Loucy (cell line): Measurements from ENCODE around the gene FAM13A.

ENCODE experiments used
- EZH2phosphoT487 ChIP-seq: fragments of 200-600 bp; IDR thresholded peaks from 2 replicates; pipeline ENCODE4 v1.6.1; 2018; ENCODE audit warnings: antibody characterized with exemption, mild to moderate bottlenecking, moderate library complexity, borderline replicate concordance
- TF ChIP-seq, protein P1 (sequence below): fragments of 200-600 bp; sonication (generic); conservative IDR thresholded peaks from 2 replicates; pipeline ENCODE4 v1.5.1; 2014; ENCODE audit warnings: mild to moderate bottlenecking, antibody characterized with exemption, low read length

GRCh38 chr4:88771883-88772450 lies 285.0 kb downstream of the FAM13A start:
- no peak for TF ChIP-seq EZH2phosphoT487
- TF ChIP-seq, protein P1, sequence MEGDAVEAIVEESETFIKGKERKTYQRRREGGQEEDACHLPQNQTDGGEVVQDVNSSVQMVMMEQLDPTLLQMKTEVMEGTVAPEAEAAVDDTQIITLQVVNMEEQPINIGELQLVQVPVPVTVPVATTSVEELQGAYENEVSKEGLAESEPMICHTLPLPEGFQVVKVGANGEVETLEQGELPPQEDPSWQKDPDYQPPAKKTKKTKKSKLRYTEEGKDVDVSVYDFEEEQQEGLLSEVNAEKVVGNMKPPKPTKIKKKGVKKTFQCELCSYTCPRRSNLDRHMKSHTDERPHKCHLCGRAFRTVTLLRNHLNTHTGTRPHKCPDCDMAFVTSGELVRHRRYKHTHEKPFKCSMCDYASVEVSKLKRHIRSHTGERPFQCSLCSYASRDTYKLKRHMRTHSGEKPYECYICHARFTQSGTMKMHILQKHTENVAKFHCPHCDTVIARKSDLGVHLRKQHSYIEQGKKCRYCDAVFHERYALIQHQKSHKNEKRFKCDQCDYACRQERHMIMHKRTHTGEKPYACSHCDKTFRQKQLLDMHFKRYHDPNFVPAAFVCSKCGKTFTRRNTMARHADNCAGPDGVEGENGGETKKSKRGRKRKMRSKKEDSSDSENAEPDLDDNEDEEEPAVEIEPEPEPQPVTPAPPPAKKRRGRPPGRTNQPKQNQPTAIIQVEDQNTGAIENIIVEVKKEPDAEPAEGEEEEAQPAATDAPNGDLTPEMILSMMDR, result no peak
